Panc1 (cell line): ENCODE results near the gene IL11RA.

Experiments used
- CTCF ChIP-seq: fragments of 450-650 bp; IDR thresholded peaks from 2 replicates; pipeline ENCODE4 v1.5.1; 2017; ENCODE audit warnings: mild to moderate bottlenecking
- POLR2AphosphoS5 ChIP-seq: IDR thresholded peaks from 2 replicates; pipeline ENCODE4 v1.6.1; 2012; ENCODE audit warnings: mild to moderate bottlenecking, low read depth, low read length, moderate library complexity
- TCF7L2 ChIP-seq: IDR thresholded peaks from 2 replicates; pipeline ENCODE4 v1.6.1; 2011; ENCODE audit warnings: mild to moderate bottlenecking, low read depth, low read length, inconsistent platforms
- TF ChIP-seq, protein P1 (sequence below), 2 experiments: IDR thresholded peaks; 2 replicates each; pipeline ENCODE4 v1.6.1; 2011 to 2012; ENCODE audit warnings: low read depth in 2 of 2, control low read depth in 1 of 2, low read length in 1 of 2, mild to moderate bottlenecking in 1 of 2, moderate library complexity in 1 of 2; ENCODE audit not compliant: insufficient read depth in 1 of 2

GRCh38 chr9:34636791-34637355 lies 15.1 kb upstream of the IL11RA start:
- TF ChIP-seq CTCF (no peak), POLR2AphosphoS5 (no peak), TCF7L2 (no peak)
- TF ChIP-seq, protein P1, sequence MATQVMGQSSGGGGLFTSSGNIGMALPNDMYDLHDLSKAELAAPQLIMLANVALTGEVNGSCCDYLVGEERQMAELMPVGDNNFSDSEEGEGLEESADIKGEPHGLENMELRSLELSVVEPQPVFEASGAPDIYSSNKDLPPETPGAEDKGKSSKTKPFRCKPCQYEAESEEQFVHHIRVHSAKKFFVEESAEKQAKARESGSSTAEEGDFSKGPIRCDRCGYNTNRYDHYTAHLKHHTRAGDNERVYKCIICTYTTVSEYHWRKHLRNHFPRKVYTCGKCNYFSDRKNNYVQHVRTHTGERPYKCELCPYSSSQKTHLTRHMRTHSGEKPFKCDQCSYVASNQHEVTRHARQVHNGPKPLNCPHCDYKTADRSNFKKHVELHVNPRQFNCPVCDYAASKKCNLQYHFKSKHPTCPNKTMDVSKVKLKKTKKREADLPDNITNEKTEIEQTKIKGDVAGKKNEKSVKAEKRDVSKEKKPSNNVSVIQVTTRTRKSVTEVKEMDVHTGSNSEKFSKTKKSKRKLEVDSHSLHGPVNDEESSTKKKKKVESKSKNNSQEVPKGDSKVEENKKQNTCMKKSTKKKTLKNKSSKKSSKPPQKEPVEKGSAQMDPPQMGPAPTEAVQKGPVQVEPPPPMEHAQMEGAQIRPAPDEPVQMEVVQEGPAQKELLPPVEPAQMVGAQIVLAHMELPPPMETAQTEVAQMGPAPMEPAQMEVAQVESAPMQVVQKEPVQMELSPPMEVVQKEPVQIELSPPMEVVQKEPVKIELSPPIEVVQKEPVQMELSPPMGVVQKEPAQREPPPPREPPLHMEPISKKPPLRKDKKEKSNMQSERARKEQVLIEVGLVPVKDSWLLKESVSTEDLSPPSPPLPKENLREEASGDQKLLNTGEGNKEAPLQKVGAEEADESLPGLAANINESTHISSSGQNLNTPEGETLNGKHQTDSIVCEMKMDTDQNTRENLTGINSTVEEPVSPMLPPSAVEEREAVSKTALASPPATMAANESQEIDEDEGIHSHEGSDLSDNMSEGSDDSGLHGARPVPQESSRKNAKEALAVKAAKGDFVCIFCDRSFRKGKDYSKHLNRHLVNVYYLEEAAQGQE (IDR thresholded peaks at IDR 0.05; ENCODE audit: insufficient read depth in 1 of 2, low read depth in 2 of 2, low read length in 1 of 2), result no peak
